GM19240 (cell line): ENCODE results near the gene GRK2.
"Not testable (repeated sequence)": the region's sequence is repeated elsewhere in the genome, so short reads cannot be mapped to it uniquely, and the experiment has no call there.

ENCODE experiments used
- DNase-seq: peaks from one replicate; pipeline ENCODE4 v3.0.0; 2011; ENCODE audit warnings: low spot score; ENCODE audit not compliant: insufficient read length

GRK2 gene

GRCh38 chr11:67266449-67267187 is at the start of gene GRK2:
Gene GRK2, plus strand, starts transcription at chr11:67266473. Its CDS starts 227 bp downstream, at chr11:67266700.
- peak; percentile 48 for DNase-seq

GRCh38 chr11:67227726-67228125 is 38.5 kb upstream of the GRK2 start:
- DNase-seq: no peak

GRCh38 chr11:67230406-67230805 is 35.9 kb upstream of the GRK2 start:
- no peak for DNase-seq

GRCh38 chr11:67230886-67231285 is 35.4 kb upstream of the GRK2 start:
- DNase-seq: no peak

GRCh38 chr11:67233584-67234190 is 32.6 kb upstream of the GRK2 start:
- no peak for DNase-seq

- DNase-seq: not testable (repeated sequence)
Observed at GRCh38 chr11:67234571-67234970, 31.7 kb upstream of the GRK2 start.

- DNase-seq: no peak
Observed at GRCh38 chr11:67237574-67237973, 28.7 kb upstream of the GRK2 start.

GRCh38 chr11:67238894-67239782 is 27.1 kb upstream of the GRK2 start:
- DNase-seq: no peak

GRCh38 chr11:67239783-67240575 is 26.3 kb upstream of the GRK2 start:
- DNase-seq: peak; percentile 86

- no peak for DNase-seq
Observed at GRCh38 chr11:67240576-67241389, 25.5 kb upstream of the GRK2 start.

- DNase-seq: no peak
Observed at GRCh38 chr11:67242548-67242947, 23.7 kb upstream of the GRK2 start.

- DNase-seq: no peak
Observed at GRCh38 chr11:67243051-67243450, 23.2 kb upstream of the GRK2 start.

GRCh38 chr11:67245046-67245445 is 21.2 kb upstream of the GRK2 start:
- DNase-seq: no peak

- no peak for DNase-seq
Observed at GRCh38 chr11:67247946-67248550, 18.2 kb upstream of the GRK2 start.

GRCh38 chr11:67248653-67249052 is 17.6 kb upstream of the GRK2 start:
- no peak for DNase-seq

- DNase-seq: no peak
Observed at GRCh38 chr11:67250059-67251043, 15.9 kb upstream of the GRK2 start.

- no peak for DNase-seq
Observed at GRCh38 chr11:67251841-67252240, 14.4 kb upstream of the GRK2 start.

- no peak for DNase-seq
Observed at GRCh38 chr11:67252831-67253239, 13.4 kb upstream of the GRK2 start.
